AG09319 (cell line): ENCODE data around the gene FBXO30.
A peak's percentile ranks its signal among the peaks of the same experiment; 100 is the strongest.

Experiments used
- DNase-seq: peaks from one replicate; pipeline ENCODE4 v3.0.0-alpha.2; 2010; ENCODE audit warnings: low read depth; ENCODE audit errors: extremely low read depth
- CTCF ChIP-seq: IDR thresholded peaks from 2 replicates; pipeline ENCODE4 v1.5.1; 2011; ENCODE audit warnings: low read depth, mild to moderate bottlenecking, inconsistent platforms, low read length, moderate library complexity

FBXO30 gene

DNA sequence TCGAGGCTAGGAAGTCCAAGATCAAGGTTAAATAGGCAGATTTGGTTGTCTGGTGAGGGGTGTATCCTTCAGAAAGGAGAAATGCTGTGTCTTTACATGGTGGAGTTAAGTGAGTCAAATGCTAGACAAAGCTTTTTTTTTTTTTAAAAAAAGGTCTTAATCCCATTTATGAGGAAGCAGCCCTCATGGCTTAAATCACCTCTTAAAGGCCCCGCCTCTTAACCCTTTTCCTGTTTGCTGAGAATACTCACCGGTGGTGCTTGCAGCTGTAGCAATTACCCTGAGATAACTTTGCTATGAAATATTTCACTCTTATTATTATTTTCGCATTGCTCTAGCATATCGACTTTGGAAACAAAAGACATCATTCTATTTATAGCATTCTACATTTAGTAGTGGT lies 30.8 kb downstream of the FBXO30 start:
- TF ChIP-seq CTCF = no peak
- no peak for DNase-seq

- no peak for DNase-seq
Observed at GRCh38 chr6:145772846-145773245, 41.7 kb downstream of the FBXO30 start.

DNA sequence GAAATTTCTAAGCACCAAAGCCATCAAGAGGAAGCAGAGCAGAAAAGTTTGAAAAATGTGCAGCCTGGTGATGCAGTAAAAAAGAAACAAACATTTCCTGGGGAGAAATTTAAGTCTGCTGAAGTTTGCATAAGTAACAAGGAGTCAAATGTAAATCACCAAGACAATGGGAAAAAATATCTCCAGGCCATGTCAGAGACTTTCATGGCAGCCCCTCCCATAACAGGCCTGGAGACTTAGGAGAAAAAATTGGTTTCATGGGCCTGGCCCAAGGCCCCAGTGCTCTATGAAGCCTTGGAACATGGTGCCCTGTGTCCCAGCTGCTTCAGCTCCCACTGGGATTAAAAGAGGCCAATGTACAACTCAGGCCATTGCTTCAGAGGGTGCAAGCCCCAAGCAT lies 49.1 kb downstream of the FBXO30 start:
- TF ChIP-seq CTCF = no peak

More at GRCh38 chr6:145772846-145773245, 41.7 kb downstream of the FBXO30 start:
- TF ChIP-seq CTCF = no peak

GRCh38 chr6:145763742-145764141 lies 50.9 kb downstream of the FBXO30 start:
- TF ChIP-seq CTCF = no peak

More for the DNA sequence above, 49.1 kb downstream of the FBXO30 start:
- DNase-seq = no peak

DNA sequence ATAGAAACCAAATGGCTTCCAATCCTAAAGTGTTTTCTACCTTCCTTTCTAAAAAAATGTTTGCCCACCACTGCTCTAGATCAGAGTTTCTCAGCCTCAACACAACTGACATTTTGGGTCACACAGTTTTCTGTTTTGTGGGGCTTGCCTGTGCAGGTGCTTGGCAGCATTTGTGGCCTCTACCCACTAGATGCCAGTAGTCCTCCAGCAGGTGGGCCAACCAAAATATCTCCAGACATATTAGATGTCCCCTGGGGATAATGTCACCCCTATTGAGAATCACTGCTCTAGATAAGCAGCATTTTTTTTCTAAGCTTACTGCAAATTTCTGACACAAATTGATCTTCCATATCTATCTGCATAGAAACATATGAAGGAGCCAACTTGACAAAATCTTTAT lies 53.0 kb downstream of the FBXO30 start:
- DNase-seq = no peak
- no peak for TF ChIP-seq CTCF

More at GRCh38 chr6:145763742-145764141, 50.9 kb downstream of the FBXO30 start:
- no peak for DNase-seq

DNA sequence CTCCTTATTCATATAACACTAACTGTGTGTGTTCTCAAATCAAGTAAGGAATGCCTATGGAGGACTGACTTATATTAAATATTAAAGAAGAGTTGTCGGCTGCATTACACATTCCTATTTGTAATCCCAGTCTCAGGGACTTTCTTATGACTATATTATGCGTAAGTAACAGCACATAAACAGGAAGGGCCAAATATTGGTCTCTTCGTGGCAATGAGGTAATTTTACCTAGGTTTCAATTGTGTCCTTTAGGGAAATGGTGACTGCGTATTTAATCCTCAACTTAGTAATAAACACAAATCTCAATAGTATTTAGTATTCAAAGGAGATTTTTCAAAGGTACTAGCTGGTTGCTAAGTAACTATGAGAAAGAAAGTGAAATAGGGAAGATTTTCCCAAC lies 56.5 kb downstream of the FBXO30 start:
- no peak for DNase-seq
- TF ChIP-seq CTCF = no peak

GRCh38 chr6:145756170-145756662 lies 58.4 kb downstream of the FBXO30 start:
- TF ChIP-seq CTCF = no peak
- peak; percentile 85 for DNase-seq
